H9 (cell line): Measurements from ENCODE around the gene TSTD1. TPM values are rescaled to one million over a fixed set of nuclear protein-coding genes. Genes with fewer than 3 reads are reported as not detected.

Experiments used
- DNase-seq: peaks from one replicate; pipeline ENCODE4 v3.0.0-alpha.2; 2017
- H2AFZ ChIP-seq: one replicate; pipeline ENCODE4 v1.6.1; 2013; ENCODE audit warnings: mild to moderate bottlenecking, low read length, control low read depth, moderate library complexity
- H2AK5ac ChIP-seq: 2 replicates; pipeline ENCODE4 v1.6.1; 2013; ENCODE audit warnings: low read length, control low read depth, mixed read lengths; ENCODE audit not compliant: insufficient read length
- H2BK120ac ChIP-seq: one replicate; pipeline ENCODE4 v1.6.1; 2013; ENCODE audit warnings: low read depth, mild to moderate bottlenecking, low read length, control low read depth, inconsistent platforms; ENCODE audit not compliant: poor library complexity, severe bottlenecking
- H2BK12ac ChIP-seq: 2 replicates; pipeline ENCODE4 v1.6.1; 2013; ENCODE audit warnings: low read length, control low read depth, mixed read lengths, low read depth; ENCODE audit not compliant: insufficient read length
- H2BK15ac ChIP-seq: 2 replicates; pipeline ENCODE4 v1.6.1; 2013; ENCODE audit warnings: low read depth, low read length, control low read depth
- H2BK20ac ChIP-seq: one replicate; pipeline ENCODE4 v1.6.1; 2013; ENCODE audit warnings: low read depth, mild to moderate bottlenecking, low read length, control low read depth, inconsistent platforms; ENCODE audit not compliant: poor library complexity, severe bottlenecking
- H2BK5ac ChIP-seq: 2 replicates; pipeline ENCODE4 v1.6.1; 2013; ENCODE audit warnings: low read length, control low read depth, mixed read lengths; ENCODE audit not compliant: insufficient read length
- H3K14ac ChIP-seq: 2 replicates; pipeline ENCODE4 v1.6.1; 2013; ENCODE audit warnings: low read length, control low read depth; ENCODE audit not compliant: insufficient read depth
- H3K18ac ChIP-seq: 2 replicates; pipeline ENCODE4 v1.6.1; 2013; ENCODE audit warnings: low read depth, mild to moderate bottlenecking, mixed read lengths, low read length, control low read depth; ENCODE audit not compliant: insufficient read length
- H3K23ac ChIP-seq: 2 replicates; pipeline ENCODE4 v1.6.1; 2013; ENCODE audit warnings: low read length, control low read depth, mixed read lengths, low read depth; ENCODE audit not compliant: insufficient read length
- H3K23me2 ChIP-seq: 2 replicates; pipeline ENCODE4 v1.6.1; 2013; ENCODE audit warnings: low read depth, mild to moderate bottlenecking, mixed read lengths, low read length, control low read depth; ENCODE audit not compliant: insufficient read length, poor library complexity, severe bottlenecking
- H3K27ac ChIP-seq: 2 replicates; pipeline ENCODE4 v1.5.1; 2013; ENCODE audit warnings: low read length, control low read depth, mixed read lengths, low read depth; ENCODE audit not compliant: insufficient read length
- H3K27me3 ChIP-seq: 2 replicates; pipeline ENCODE4 v1.6.1; 2013; ENCODE audit warnings: low read length, control low read depth, inconsistent platforms; ENCODE audit not compliant: insufficient read depth
- H3K4ac ChIP-seq: 2 replicates; pipeline ENCODE4 v1.6.1; 2013; ENCODE audit warnings: low read depth, mild to moderate bottlenecking, control low read depth, inconsistent platforms, low read length, moderate library complexity
- H3K4me1 ChIP-seq: 2 replicates; pipeline ENCODE4 v1.6.1; 2013; ENCODE audit warnings: low read length, control low read depth, inconsistent platforms; ENCODE audit not compliant: insufficient read depth
- H3K4me2 ChIP-seq: 2 replicates; pipeline ENCODE4 v1.6.1; 2013; ENCODE audit warnings: low read length, control low read depth, mixed read lengths; ENCODE audit not compliant: insufficient read length, insufficient read depth
- H3K56ac ChIP-seq: 2 replicates; pipeline ENCODE4 v1.6.1; 2013; ENCODE audit warnings: low read depth, mild to moderate bottlenecking, mixed read lengths, low read length, control low read depth; ENCODE audit not compliant: insufficient read length
- H3K79me1 ChIP-seq: 2 replicates; pipeline ENCODE4 v1.6.1; 2013; ENCODE audit warnings: low read depth, mild to moderate bottlenecking, moderate library complexity, low read length, control low read depth, inconsistent platforms; ENCODE audit not compliant: insufficient read depth, poor library complexity, severe bottlenecking
- H3K79me2 ChIP-seq: 2 replicates; pipeline ENCODE4 v1.6.1; 2013; ENCODE audit warnings: low read length, control low read depth, inconsistent platforms; ENCODE audit not compliant: insufficient read depth
- H3K9ac ChIP-seq: 2 replicates; pipeline ENCODE4 v1.6.1; 2013; ENCODE audit warnings: low read length, control low read depth, mixed read lengths; ENCODE audit not compliant: insufficient read length; ENCODE audit errors: extremely low read depth
- H3K9me3 ChIP-seq: one replicate; pipeline ENCODE4 v1.6.1; 2013; ENCODE audit warnings: low read depth, low read length, inconsistent platforms; ENCODE audit not compliant: control insufficient read depth
- H3T11ph ChIP-seq: one replicate; pipeline ENCODE4 v1.6.1; 2013; ENCODE audit warnings: mild to moderate bottlenecking, low read length, control low read depth, inconsistent platforms
- H4K20me1 ChIP-seq: one replicate; pipeline ENCODE4 v1.6.1; 2013; ENCODE audit not compliant: control insufficient read depth, insufficient read length, insufficient read depth
- H4K5ac ChIP-seq: 2 replicates; pipeline ENCODE4 v1.6.1; 2013; ENCODE audit warnings: low read depth, mild to moderate bottlenecking, mixed read lengths, low read length, control low read depth; ENCODE audit not compliant: insufficient read length
- H4K8ac ChIP-seq: replicated peaks from 2 replicates; pipeline ENCODE4 v1.6.1; 2013; ENCODE audit warnings: low read length, control low read depth, mixed read lengths, low read depth; ENCODE audit not compliant: insufficient read length
- H4K91ac ChIP-seq: 2 replicates; pipeline ENCODE4 v1.6.1; 2013; ENCODE audit warnings: low read depth, mild to moderate bottlenecking, moderate library complexity, mixed read lengths, low read length, control low read depth; ENCODE audit not compliant: insufficient read length
- H3K27ac Mint-ChIP-seq, 3 experiments: 2 replicates in 2 of 3; 3 replicates in 1 of 3; pipeline ENCODE4 v1.8.0; 2020 to 2021; ENCODE audit warnings: mixed read lengths in 3 of 3, mild to moderate bottlenecking in 1 of 3, moderate library complexity in 1 of 3
- H3K27me3 Mint-ChIP-seq: 2 replicates; pipeline ENCODE4 v1.8.0; 2021; ENCODE audit warnings: low read depth, mild to moderate bottlenecking, moderate library complexity, mixed read lengths
- H3K36me3 Mint-ChIP-seq, 3 experiments: 2 replicates in 2 of 3; 3 replicates in 1 of 3; pipeline ENCODE4 v1.8.0; 2020 to 2021; ENCODE audit warnings: low read depth in 3 of 3, mixed read lengths in 3 of 3; ENCODE audit not compliant: insufficient read depth in 1 of 3
- H3K4me1 Mint-ChIP-seq, 2 experiments: 2 replicates each; pipeline ENCODE4 v1.8.0; 2020; ENCODE audit warnings: mixed read lengths in 2 of 2
- H3K4me3 Mint-ChIP-seq, 2 experiments: 2 replicates in 1 of 2; 3 replicates in 1 of 2; pipeline ENCODE4 v1.8.0; 2020 to 2021; ENCODE audit warnings: mild to moderate bottlenecking in 2 of 2, mixed read lengths in 2 of 2, moderate library complexity in 1 of 2
- H3K9me3 Mint-ChIP-seq, 2 experiments: 2 replicates in 1 of 2; 3 replicates in 1 of 2; pipeline ENCODE4 v1.8.0; 2020; ENCODE audit warnings: mild to moderate bottlenecking in 2 of 2, mixed read lengths in 2 of 2, moderate library complexity in 1 of 2
- WGBS: extraction: QIAGEN DNeasy Blood & Tissue Kit; methylation state at CpG from one replicate; pipeline ENCODE4 v1.1.7; 2013; ENCODE audit warnings: missing lambda C conversion rate, low lambda C conversion rate, mixed read lengths; ENCODE audit not compliant: insufficient read length; ENCODE audit errors: extremely low coverage; 5-methylcytosine and 5-hydroxymethylcytosine counted together
- total RNA-seq: library from RNA; stranded (reverse); gene quantifications from 2 replicates; pipeline ENCODE4 v1.2.1, GENCODE V29; 2021
- TF ChIP-seq, protein P1 (sequence below): fragments of 200-600 bp; sonication (generic); conservative IDR thresholded peaks from 3 replicates; pipeline ENCODE4 v1.8.0; 2021; ENCODE audit warnings: antibody characterized with exemption, mild to moderate bottlenecking

Gene TSTD1
- total RNA-seq, 1 experiment from 2014 or later, result 73.7 TPM

DNA sequence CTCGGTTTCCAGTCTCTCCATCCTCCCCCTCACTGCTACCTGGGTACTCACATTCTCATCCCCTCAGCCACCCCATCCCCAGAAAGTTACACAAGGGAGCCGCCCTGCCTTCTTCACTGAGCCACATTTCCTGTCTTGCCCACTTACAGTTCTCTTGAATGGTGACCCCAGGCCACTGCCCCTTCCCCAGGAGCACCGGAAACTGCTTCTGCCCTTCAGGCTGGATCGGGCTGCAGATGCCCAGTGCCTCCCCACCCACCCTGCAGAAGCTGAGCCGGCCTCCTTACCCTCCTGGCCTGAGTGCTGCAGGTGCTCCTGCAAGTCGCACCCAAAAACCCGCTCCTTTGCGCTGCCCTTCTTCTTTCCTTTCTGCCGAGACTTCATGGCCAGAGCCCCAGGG lies 30.5 kb upstream of the TSTD1 start:
- TF ChIP-seq, protein P1, sequence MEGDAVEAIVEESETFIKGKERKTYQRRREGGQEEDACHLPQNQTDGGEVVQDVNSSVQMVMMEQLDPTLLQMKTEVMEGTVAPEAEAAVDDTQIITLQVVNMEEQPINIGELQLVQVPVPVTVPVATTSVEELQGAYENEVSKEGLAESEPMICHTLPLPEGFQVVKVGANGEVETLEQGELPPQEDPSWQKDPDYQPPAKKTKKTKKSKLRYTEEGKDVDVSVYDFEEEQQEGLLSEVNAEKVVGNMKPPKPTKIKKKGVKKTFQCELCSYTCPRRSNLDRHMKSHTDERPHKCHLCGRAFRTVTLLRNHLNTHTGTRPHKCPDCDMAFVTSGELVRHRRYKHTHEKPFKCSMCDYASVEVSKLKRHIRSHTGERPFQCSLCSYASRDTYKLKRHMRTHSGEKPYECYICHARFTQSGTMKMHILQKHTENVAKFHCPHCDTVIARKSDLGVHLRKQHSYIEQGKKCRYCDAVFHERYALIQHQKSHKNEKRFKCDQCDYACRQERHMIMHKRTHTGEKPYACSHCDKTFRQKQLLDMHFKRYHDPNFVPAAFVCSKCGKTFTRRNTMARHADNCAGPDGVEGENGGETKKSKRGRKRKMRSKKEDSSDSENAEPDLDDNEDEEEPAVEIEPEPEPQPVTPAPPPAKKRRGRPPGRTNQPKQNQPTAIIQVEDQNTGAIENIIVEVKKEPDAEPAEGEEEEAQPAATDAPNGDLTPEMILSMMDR, result no peak
- Mint-ChIP-seq H3K4me1 (peaks cover 6 to 13% of the 10 kb centered on the region in 2 experiments), H3K9me3 (no peaks in the 10 kb centered on the region; a peak in 1 of 5 replicates), H3K36me3 (no peaks in the 10 kb centered on the region), H3K27me3 (peaks cover 15% of the 10 kb centered on the region), H3K4me3 (peak overlapping the region in 1 of 2 experiments; percentile 42; a peak in 2 of 5 replicates), H3K27ac (peak overlapping the region in 1 of 3 experiments; percentile 72; a peak in 1 of 7 replicates)
- no peak overlapping the region for H3T11ph ChIP-seq
- H2BK120ac ChIP-seq, result no peak overlapping the region
- no peaks in the 10 kb centered on the region for H3K79me2 ChIP-seq
- DNase-seq, result no peak
- no peak overlapping the region for H2AFZ ChIP-seq
- no peaks in the 10 kb centered on the region for H3K4me1 ChIP-seq
- H3K23me2 ChIP-seq, result no peaks in the 10 kb centered on the region
- WGBS, result no CpG with 5 or more reads among the region's 9 CpGs
- no peak overlapping the region for H3K18ac ChIP-seq
- no peak overlapping the region for H2BK12ac ChIP-seq
- H4K20me1 ChIP-seq, result no peaks in the 10 kb centered on the region
- H3K56ac ChIP-seq, result no peak overlapping the region
- no peak overlapping the region for H3K4ac ChIP-seq
- no peak overlapping the region for H2BK5ac ChIP-seq
- no peak overlapping the region for H3K9ac ChIP-seq
- H4K8ac ChIP-seq, result no peak overlapping the region
- no peaks in the 10 kb centered on the region for H3K9me3 ChIP-seq
- H2AK5ac ChIP-seq, result no peak overlapping the region
- H3K27me3 ChIP-seq, result no peaks in the 10 kb centered on the region
- H4K5ac ChIP-seq, result no peak overlapping the region
- no peak overlapping the region for H2BK15ac ChIP-seq
- H2BK20ac ChIP-seq, result no peak overlapping the region
- no peak overlapping the region for H3K23ac ChIP-seq
- H3K79me1 ChIP-seq, result no peaks in the 10 kb centered on the region
- no peak overlapping the region for H4K91ac ChIP-seq
- H3K4me2 ChIP-seq, result no peak overlapping the region
- no peak overlapping the region for H3K27ac ChIP-seq
- no peak overlapping the region for H3K14ac ChIP-seq
